ENCODE data around the gene DOCK2.

DOCK2 gene

GRCh38 chr5:170131235-170131634 lies 494.2 kb downstream of the DOCK2 start:
- DNase-seq (ENCODE audit: low read depth in 2 of 2), result no peak

- DNase-seq (ENCODE audit: low read depth in 2 of 2), result no peak
These were observed 495.3 kb downstream of the DOCK2 start for GRCh38 chr5:170132269-170132975.
